ENCODE data around the gene OR6X1.
A peak's percentile ranks its signal among the peaks of the same experiment; 100 is the strongest.
"Not testable (repeated sequence)": the region's sequence is repeated elsewhere in the genome, so short reads cannot be mapped to it uniquely, and the experiment has no call there.

OR6X1 gene

GRCh38 chr11:123751781-123752180 lies 2.5 kb downstream of the OR6X1 start:
- no peak for DNase-seq

GRCh38 chr11:123748349-123748748 lies 6.0 kb downstream of the OR6X1 start:
- not testable (repeated sequence) for DNase-seq

- no peak for DNase-seq
Observed at GRCh38 chr11:123745764-123746451, 8.4 kb downstream of the OR6X1 start.

GRCh38 chr11:123742724-123743120 lies 11.6 kb downstream of the OR6X1 start:
- DNase-seq: no peak

- DNase-seq: no peak
Observed at GRCh38 chr11:123742031-123742723, 12.1 kb downstream of the OR6X1 start.

GRCh38 chr11:123741159-123742030 lies 12.9 kb downstream of the OR6X1 start, which contains the start of gene ZNF202:
Gene ZNF202, minus strand, starts transcription at chr11:123741660. Its CDS starts 10,772 bp downstream, at chr11:123730888.
- peak; percentile 82 for DNase-seq

GRCh38 chr11:123740787-123741158 lies 13.5 kb downstream of the OR6X1 start:
- DNase-seq: no peak

- DNase-seq: no peak
Observed at GRCh38 chr11:123738374-123738773, 15.9 kb downstream of the OR6X1 start.

- DNase-seq: no peak
Observed at GRCh38 chr11:123736769-123737168, 17.5 kb downstream of the OR6X1 start.

GRCh38 chr11:123729602-123730001 lies 24.7 kb downstream of the OR6X1 start:
- DNase-seq: no peak

- DNase-seq: no peak
Observed at GRCh38 chr11:123725995-123726655, 28.2 kb downstream of the OR6X1 start.

GRCh38 chr11:123719452-123719851 lies 34.9 kb downstream of the OR6X1 start:
- no peak for DNase-seq

GRCh38 chr11:123718469-123718868 lies 35.8 kb downstream of the OR6X1 start:
- no peak for DNase-seq

GRCh38 chr11:123718063-123718462 lies 36.3 kb downstream of the OR6X1 start:
- no peak for DNase-seq

- DNase-seq: not testable (repeated sequence)
Observed at GRCh38 chr11:123712627-123713026, 41.7 kb downstream of the OR6X1 start.

GRCh38 chr11:123707606-123708205 lies 46.6 kb downstream of the OR6X1 start:
- peak; percentile 35 for DNase-seq

- no peak for DNase-seq
Observed at GRCh38 chr11:123707206-123707605, 47.1 kb downstream of the OR6X1 start.

- no peak for DNase-seq
Observed at GRCh38 chr11:123704341-123704740, 50.0 kb downstream of the OR6X1 start.
